ENCODE results near the gene NHLRC2. TPM values are rescaled to one million over a fixed set of nuclear protein-coding genes. Genes with fewer than 3 reads are reported as not detected.

NHLRC2 gene
- total and polyA plus RNA-seq, 10 of the 15 experiments (the other 5 are each of a cell fraction or from before 2014, with no cell fraction given) = 1.9 to 31.3 (median 15.9) TPM

DNA sequence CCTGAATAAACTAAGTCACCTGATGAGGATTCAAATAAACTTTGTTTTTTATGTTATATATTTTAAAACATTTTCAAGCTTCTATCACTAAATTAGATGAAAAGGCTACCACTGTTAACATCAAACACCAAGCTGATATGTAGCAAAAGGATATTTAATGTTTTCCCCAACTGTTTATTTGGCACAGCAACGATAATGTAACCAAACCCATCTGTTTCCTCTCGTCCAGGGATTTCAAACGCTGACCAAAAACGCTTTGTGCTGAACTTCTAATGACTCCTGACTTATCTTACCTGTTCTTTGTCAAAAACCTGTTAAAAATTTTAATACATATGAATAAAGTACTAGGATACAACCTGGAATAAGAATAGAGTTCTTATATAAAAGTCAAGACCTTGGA lies 31.1 kb upstream of the NHLRC2 start:
- POLR2A ChIA-PET = no interaction called here
- in situ Hi-C loops (cut with MboI) = no loop called here

More for the DNA sequence above, 31.1 kb upstream of the NHLRC2 start:
- H3K27ac ChIP-seq (ENCODE audit: control insufficient read depth, insufficient read depth) = no peak overlapping the region
- no peaks in the 10 kb centered on the region for H3K79me2 ChIP-seq (ENCODE audit: control insufficient read depth, insufficient read depth, low read length)
- BruUV-seq (replicated peaks) = no TSS peak
- TF ChIP-seq POU2F2 (IDR thresholded peaks at IDR 0.05; ENCODE audit: borderline replicate concordance, low read depth, low read length) (no peak), ETV6 (conservative IDR thresholded peaks at IDR 0.05 in 1 of 2, IDR thresholded peaks at IDR 0.05 in 1 of 2; ENCODE audit: borderline replicate concordance in 1 of 2, low read depth in 1 of 2) (no peak), ZBTB4 (CRISPR knock-in tag; IDR thresholded peaks at IDR 0.05) (no peak), LARP7 (IDR thresholded peaks at IDR 0.05) (no peak), FOS (IDR thresholded peaks at IDR 0.05; ENCODE audit: borderline replicate concordance, extremely low read depth, insufficient read length) (no peak)
- H3K36me3 ChIP-seq (ENCODE audit: control insufficient read depth in 2 of 2, insufficient read depth in 2 of 2, low read length in 1 of 2) = no peaks in the 10 kb centered on the region
- intact Hi-C loops (cut with micrococcal nuclease; ENCODE audit: unreplicated experiment) = no loop called here
- no peak overlapping the region for H2AFZ ChIP-seq (ENCODE audit: control insufficient read depth, low read depth, low read length)
- H3K4me2 ChIP-seq (ENCODE audit: control insufficient read depth, insufficient read depth) = no peak overlapping the region
- ATAC-seq (no peak), DNase-seq (ENCODE audit: low read depth, low spot score) (no peak), FAIRE-seq (no peak)
- ChIA-PET SMC1A (ENCODE audit: uncharacterized antibody, unreplicated experiment) (interaction anchor here (0.9 to 1.3 kb wide), 3 partner anchors 15 to 27 kb away, joined by 3 to 4 read pairs (median 3); no protein-coding TSS in a partner anchor), RAD21 (ENCODE audit: unreplicated experiment) (no interaction called here), CTCF (interaction anchor here (0.9 kb wide), 1 partner anchor 34 kb away, joined by 3 read pairs; no protein-coding TSS in a partner anchor)
- no peak overlapping the region for H3K4me3 ChIP-seq
- no peaks in the 10 kb centered on the region for H3K27me3 ChIP-seq (replicated peaks in 1 of 2; ENCODE audit: control insufficient read depth in 2 of 2, insufficient read depth in 2 of 2, low read length in 1 of 2)
- H3K9me3 ChIP-seq (replicated peaks; ENCODE audit: control insufficient read depth, insufficient read depth, low read length) = no peaks in the 10 kb centered on the region; the same call in 2 of the 3 replicates
- no peaks in the 10 kb centered on the region for H3K4me1 ChIP-seq (ENCODE audit: control insufficient read depth, insufficient read depth, low read length)
- H4K20me1 ChIP-seq (ENCODE audit: control insufficient read depth, insufficient read depth) = no peaks in the 10 kb centered on the region
- 18% methylated on average over 4 of the region's 4 CpGs for whole genome bisulfite sequencing (ENCODE audit: insufficient coverage, insufficient replicate concordance, low lambda C conversion rate, missing lambda C conversion rate)
- H3K9ac ChIP-seq (ENCODE audit: control insufficient read depth, insufficient read depth, low read length) = no peak overlapping the region
